Smooth muscle cell (in vitro differentiated cells): Measurements from ENCODE around the gene FBXW4. TPM values are rescaled to one million over a fixed set of nuclear protein-coding genes. Genes with fewer than 3 reads are reported as not detected.
A peak's percentile ranks its signal among the peaks of the same experiment; 100 is the strongest.

ENCODE experiments used
- DNase-seq: peaks from one replicate; lab custom pipeline; 2025; ENCODE audit not compliant: unreplicated experiment; lab: John Stamatoyannopoulos, UW
- H2AFZ ChIP-seq: fragments of 200-600 bp; sonication (generic); 2 replicates; pipeline ENCODE4 v1.6.0; 2016; ENCODE audit warnings: antibody characterized with exemption, low read depth, mild to moderate bottlenecking
- H3F3A ChIP-seq: fragments of 200-600 bp; sonication (generic); 2 replicates; pipeline ENCODE4 v1.6.0; 2017; ENCODE audit warnings: antibody characterized with exemption, low read depth
- H3K27ac ChIP-seq: fragments of 200-600 bp; sonication (generic); 2 replicates; pipeline ENCODE4 v1.5.1; 2016; ENCODE audit warnings: low read depth, mild to moderate bottlenecking
- H3K27me3 ChIP-seq: fragments of 200-600 bp; sonication (generic); 2 replicates; pipeline ENCODE4 v1.6.1; 2016; ENCODE audit warnings: low read depth, mild to moderate bottlenecking
- H3K36me3 ChIP-seq: fragments of 200-600 bp; sonication (generic); 2 replicates; pipeline ENCODE4 v1.5.1; 2016; ENCODE audit warnings: low read depth
- H3K4me1 ChIP-seq: fragments of 200-600 bp; sonication (generic); 2 replicates; pipeline ENCODE4 v1.5.1; 2016; ENCODE audit warnings: low read depth
- H3K4me2 ChIP-seq: fragments of 200-600 bp; sonication (generic); 2 replicates; pipeline ENCODE4 v1.6.0; 2016; ENCODE audit warnings: mild to moderate bottlenecking
- H3K4me3 ChIP-seq: fragments of 200-600 bp; sonication (generic); 2 replicates; pipeline ENCODE4 v1.5.1; 2016; ENCODE audit warnings: mild to moderate bottlenecking
- H3K79me2 ChIP-seq: fragments of 200-600 bp; sonication (generic); 2 replicates; pipeline ENCODE4 v1.6.0; 2016; ENCODE audit warnings: low read depth, mild to moderate bottlenecking
- H3K9ac ChIP-seq: fragments of 200-600 bp; sonication (generic); 2 replicates; pipeline ENCODE4 v1.6.0; 2016; ENCODE audit warnings: low read depth
- H3K9me3 ChIP-seq: fragments of 200-600 bp; sonication (generic); replicated peaks from 2 replicates; pipeline ENCODE4 v1.5.1; 2016; ENCODE audit warnings: low read depth
- H4K20me1 ChIP-seq: fragments of 200-600 bp; sonication (generic); 2 replicates; pipeline ENCODE4 v1.6.0; 2016; ENCODE audit warnings: low read depth
- CTCF ChIP-seq: fragments of 200-600 bp; sonication (generic); IDR thresholded peaks from 2 replicates; pipeline ENCODE4 v1.5.1; 2017; ENCODE audit warnings: borderline replicate concordance, mild to moderate bottlenecking, antibody characterized with exemption; ENCODE audit not compliant: insufficient read depth, poor library complexity, severe bottlenecking
- WGBS: methylation state at CpG from one replicate; pipeline ENCODE4 v1.1.7; 2016; ENCODE audit warnings: low lambda C conversion rate; 5-methylcytosine and 5-hydroxymethylcytosine counted together
- polyA plus RNA-seq: library from polyadenylated mRNA; unstranded; fragments of >200 nt; fragmentation: Nextera tagmentation; extraction: Ambion mirVana; gene quantifications from 2 replicates; pipeline ENCODE4 v1.2.1, GENCODE V29; 2016
- total RNA-seq: library from RNA; depleted of rRNA; stranded (reverse); fragments of >200 nt; gene quantifications from 2 replicates; pipeline ENCODE4 v1.2.3, GENCODE V29; 2014

FBXW4 gene
- total and polyA plus RNA-seq, 2 experiments from 2014 or later, result 7.2 to 12.1 TPM

- H3K9me3 ChIP-seq, result no peaks in the 10 kb centered on the region
These were observed 122.8 kb downstream of the FBXW4 start for GRCh38 chr10:101572126-101572525.

DNA sequence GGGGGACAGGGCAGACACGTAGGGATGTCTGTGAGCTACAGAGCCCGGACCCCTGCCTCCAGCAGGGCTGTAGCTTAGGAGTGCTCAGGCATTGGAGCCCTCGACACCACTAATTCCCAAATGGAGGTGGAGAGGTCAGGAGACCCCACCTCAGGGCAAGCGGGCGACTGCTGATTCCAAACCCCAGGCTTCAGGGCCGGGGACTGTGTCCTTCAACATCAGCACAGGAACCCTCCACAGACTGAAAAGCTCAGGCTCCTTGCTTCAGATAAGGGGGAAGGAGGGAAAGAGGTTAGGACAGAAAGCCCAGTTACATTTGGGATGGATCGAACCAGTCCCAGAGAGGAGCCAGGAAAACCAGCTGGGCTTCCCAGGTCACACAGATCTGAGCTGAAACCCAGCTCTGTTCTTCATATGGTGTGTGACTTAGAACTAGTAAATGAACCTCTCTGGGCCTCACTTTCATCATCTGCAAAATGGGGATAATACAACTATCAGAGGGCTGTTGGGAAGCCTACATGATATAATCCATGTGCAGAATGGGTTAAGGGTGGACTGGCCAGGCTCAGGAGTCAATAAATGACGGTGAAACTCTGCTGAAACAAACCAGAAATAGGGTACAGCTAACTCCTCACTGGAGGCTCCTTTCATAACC is 123.6 kb downstream of the FBXW4 start:
- Histone ChIP-seq H3K79me2 (no peaks in the 10 kb centered on the region), H3K4me2 (no peak overlapping the region), H3K36me3 (no peaks in the 10 kb centered on the region), H2AFZ (no peak overlapping the region), H3K27ac (no peak overlapping the region), H3K27me3 (peaks cover 34% of the 10 kb centered on the region), H4K20me1 (no peaks in the 10 kb centered on the region), H3K9me3 (no peaks in the 10 kb centered on the region), H3K9ac (no peak overlapping the region), H3F3A (no peaks in the 10 kb centered on the region), H3K4me1 (peaks cover 13% of the 10 kb centered on the region), H3K4me3 (no peak overlapping the region)
- 86% methylated on average over 6 of the region's 8 CpGs for WGBS
- DNase-seq, result no peak
- TF ChIP-seq CTCF, result no peak

More at GRCh38 chr10:101572126-101572525, 122.8 kb downstream of the FBXW4 start:
- H3K4me1 ChIP-seq, result peaks cover 13% of the 10 kb centered on the region
- H3K4me3 ChIP-seq, result no peak overlapping the region
- no peaks in the 10 kb centered on the region for H3K79me2 ChIP-seq
- no peak for DNase-seq
- no peak overlapping the region for H3K4me2 ChIP-seq
- H3F3A ChIP-seq, result no peaks in the 10 kb centered on the region
- no peak overlapping the region for H2AFZ ChIP-seq
- no peak for TF ChIP-seq CTCF
- H4K20me1 ChIP-seq, result no peaks in the 10 kb centered on the region
- no peak overlapping the region for H3K9ac ChIP-seq
- no peak overlapping the region for H3K27ac ChIP-seq
- 93% methylated on average over 7 of the region's 7 CpGs for WGBS
- peaks cover 26% of the 10 kb centered on the region for H3K27me3 ChIP-seq
- no peaks in the 10 kb centered on the region for H3K36me3 ChIP-seq

GRCh38 chr10:101570428-101571270 is 124.3 kb downstream of the FBXW4 start:
- peaks cover 41% of the 10 kb centered on the region for H3K27me3 ChIP-seq
- TF ChIP-seq CTCF, result no peak
- peaks cover 13% of the 10 kb centered on the region for H3K4me1 ChIP-seq
- H3K36me3 ChIP-seq, result no peaks in the 10 kb centered on the region
- DNase-seq, result no peak
- 22% methylated on average over 31 of the region's 37 CpGs for WGBS
- no peaks in the 10 kb centered on the region for H3K79me2 ChIP-seq
- peak overlapping the region; percentile 98 for H3K4me2 ChIP-seq
- H3F3A ChIP-seq, result no peaks in the 10 kb centered on the region
- H3K4me3 ChIP-seq, result peak overlapping the region; percentile 73
- peak overlapping the region; percentile 72 for H2AFZ ChIP-seq
- no peaks in the 10 kb centered on the region for H3K9me3 ChIP-seq
- peak overlapping the region; percentile 51 for H3K9ac ChIP-seq
- H4K20me1 ChIP-seq, result no peaks in the 10 kb centered on the region
- H3K27ac ChIP-seq, result no peak overlapping the region
